K562 (cell line): ENCODE data around the gene MAST3. TPM values are rescaled to one million over a fixed set of nuclear protein-coding genes. Genes with fewer than 3 reads are reported as not detected.

Experiments
- ATAC-seq: fragments of 200-7000 bp; cut with Tn5 transposase; 3 replicates; pipeline ENCODE4 v1.9.1; 2020; ENCODE audit warnings: moderate library complexity
- BruUV-seq: library from RNA; stranded (reverse); fragments of 400-500 nt; replicated peaks from 2 replicates; lab custom pipeline; 2021; lab: Mats Ljungman, UMichigan
- CTCF ChIA-PET: fragments of 300-600 bp; formaldehyde crosslinking; extraction: SDS; loops from one replicate; lab custom pipeline; 2021; ENCODE audit warnings: low intra/inter-chr PET ratio; lab: Yijun Ruan, JAX
- POLR2A ChIA-PET: fragments of 300-600, 350-650 bp; sonication (Branson Sonifier 250); formaldehyde crosslinking; extraction: SDS; loops from one replicate; lab custom pipeline; 2021; ENCODE audit warnings: antibody characterized with exemption, inconsistent platforms; lab: Yijun Ruan, JAX
- DNase-seq, 4 experiments: peaks; one replicate each; pipeline versions ENCODE4 v3.0.0 to v3.0.0-alpha.2; 2011 to 2018; ENCODE audit warnings: low spot score in 3 of 4, mixed read lengths in 3 of 4; ENCODE audit errors: extremely low read depth in 1 of 4
- FAIRE-seq: peaks from 2 replicates; lab custom pipeline; 2011; peaks lifted over from hg19 to GRCh38; lab: Jason Lieb, UNC
- H2AFZ ChIP-seq: 2 replicates; pipeline ENCODE4 v1.6.0; 2011; ENCODE audit warnings: low read depth, low read length, control low read depth, inconsistent platforms
- H3K27ac ChIP-seq: fragments of 200-600 bp; 3 replicates; pipeline ENCODE4 v1.8.0; 2011; ENCODE audit warnings: low read depth, mild to moderate bottlenecking, control low read depth, inconsistent platforms, low read length, moderate library complexity, mixed read lengths; ENCODE audit errors: extremely low read depth
- H3K27me3 ChIP-seq, 2 experiments: fragments of 300-600 bp in 1 of 2; 2 replicates in 1 of 2; 3 replicates in 1 of 2; pipeline versions ENCODE4 v1.6.0 to v1.8.0; 2011; ENCODE audit warnings: inconsistent platforms in 2 of 2, low read length in 2 of 2, mild to moderate bottlenecking in 1 of 2, mixed read lengths in 1 of 2, moderate library complexity in 1 of 2; ENCODE audit not compliant: control insufficient read depth in 2 of 2, insufficient read depth in 2 of 2
- H3K36me3 ChIP-seq: fragments of 300-600 bp; 3 replicates; pipeline ENCODE4 v1.8.0; 2011; ENCODE audit warnings: mild to moderate bottlenecking, low read length, inconsistent platforms; ENCODE audit not compliant: control insufficient read depth, insufficient read depth
- H3K4me1 ChIP-seq, 2 experiments: fragments of 200-600 bp in 1 of 2; replicated peaks in 1 of 2; 2 replicates in 1 of 2; 3 replicates in 1 of 2; pipeline versions ENCODE4 v1.5.1 to v1.8.0; 2011; ENCODE audit warnings: inconsistent platforms in 2 of 2, low read length in 2 of 2, mild to moderate bottlenecking in 1 of 2, mixed read lengths in 1 of 2, moderate library complexity in 1 of 2; ENCODE audit not compliant: control insufficient read depth in 2 of 2, insufficient read depth in 2 of 2
- H3K4me2 ChIP-seq: 2 replicates; pipeline ENCODE4 v1.6.1; 2011; ENCODE audit warnings: low read length, control low read depth, inconsistent platforms, mixed read lengths; ENCODE audit not compliant: insufficient read depth
- H3K4me3 ChIP-seq: fragments of 200-600 bp; sonication (generic), shearing (Covaris generic); 2 replicates; pipeline ENCODE4 v1.5.1; 2016; ENCODE audit warnings: control low read depth, inconsistent platforms
- H3K79me2 ChIP-seq: fragments of 200-600 bp; 3 replicates; pipeline ENCODE4 v1.8.0; 2011; ENCODE audit warnings: low read length, inconsistent platforms; ENCODE audit not compliant: control insufficient read depth, insufficient read depth
- H3K9ac ChIP-seq, 2 experiments: 2 replicates each; pipeline versions ENCODE4 v1.6.0 to v1.6.1; 2011; ENCODE audit warnings: low read depth in 2 of 2, low read length in 2 of 2, control low read depth in 1 of 2, inconsistent platforms in 1 of 2, mild to moderate bottlenecking in 1 of 2, mixed read lengths in 1 of 2; ENCODE audit not compliant: insufficient read depth in 1 of 2
- H3K9me1 ChIP-seq: one replicate; pipeline ENCODE4 v1.6.0; 2011; ENCODE audit warnings: inconsistent platforms, mild to moderate bottlenecking, low read length, moderate library complexity; ENCODE audit not compliant: control insufficient read depth, insufficient read depth
- H3K9me3 ChIP-seq: replicated peaks from 2 replicates; pipeline ENCODE4 v1.5.1; 2011; ENCODE audit warnings: low read depth, low read length, inconsistent platforms; ENCODE audit not compliant: control insufficient read depth, insufficient read depth
- H4K20me1 ChIP-seq: replicated peaks from 2 replicates; pipeline ENCODE4 v1.6.1; 2011; ENCODE audit warnings: low read length, inconsistent platforms, mixed read lengths; ENCODE audit not compliant: control insufficient read depth, insufficient read depth
- ARID3B ChIP-seq: fragments of 250-450 bp; sonication (Bioruptor Pico); IDR thresholded peaks from 2 replicates; pipeline ENCODE4 v1.4.0; 2020; ENCODE audit warnings: borderline replicate concordance
- CEBPB ChIP-seq: fragments of 450-650 bp; IDR thresholded peaks from 2 replicates; pipeline ENCODE4 v1.6.1; 2016; ENCODE audit warnings: missing genetic modification characterization, missing compliant biosample characterization
- FOXP4 ChIP-seq: sonication (generic); formaldehyde crosslinking; IDR thresholded peaks from 2 replicates; pipeline ENCODE4 v1.8.0; 2022; ENCODE audit warnings: mild to moderate bottlenecking, missing genetic modification reagents, borderline replicate concordance
- HMGN3 ChIP-seq: IDR thresholded peaks from 2 replicates; pipeline ENCODE4 v1.6.1; 2011; ENCODE audit warnings: borderline replicate concordance, low read depth, mild to moderate bottlenecking, mixed read lengths, low read length; ENCODE audit not compliant: insufficient read length; ENCODE audit errors: extremely low read depth
- MEIS2 ChIP-seq: fragments of 450-650 bp; IDR thresholded peaks from 2 replicates; pipeline ENCODE4 v1.6.1; 2014; ENCODE audit warnings: mild to moderate bottlenecking; ENCODE audit not compliant: partially characterized antibody
- PCBP2 ChIP-seq: fragments of 200-400 bp; formaldehyde crosslinking; IDR thresholded peaks from 2 replicates; pipeline ENCODE4 v1.6.1; 2018; ENCODE audit warnings: low read length, low read depth, mild to moderate bottlenecking, moderate library complexity; ENCODE audit not compliant: poor library complexity, severe bottlenecking
- PTBP1 ChIP-seq: fragments of 200-400 bp; formaldehyde crosslinking; IDR thresholded peaks from 2 replicates; pipeline ENCODE4 v1.6.1; 2017; ENCODE audit warnings: low read depth, low read length
- RAD51 ChIP-seq: fragments of 450-650 bp; IDR thresholded peaks from 2 replicates; pipeline ENCODE4 v1.7.1; 2016; ENCODE audit warnings: low read depth, mild to moderate bottlenecking, borderline replicate concordance
- TBL1XR1 ChIP-seq, 2 experiments: IDR thresholded peaks; 2 replicates each; pipeline ENCODE4 v1.6.1; 2012; ENCODE audit warnings: improper control_type of control experiment in 2 of 2, low read length in 2 of 2, mild to moderate bottlenecking in 1 of 2
- ZBTB34 ChIP-seq: fragments of 250-450 bp; sonication (Bioruptor Pico); IDR thresholded peaks from 2 replicates; pipeline ENCODE4 v1.8.0; 2021; ENCODE audit warnings: mild to moderate bottlenecking, moderate library complexity
- ZNF395 ChIP-seq: fragments of 200-800 bp; sonication (Bioruptor generic); IDR thresholded peaks from 2 replicates; pipeline ENCODE4 v1.6.1; 2017; ENCODE audit warnings: missing genetic modification characterization, missing compliant biosample characterization
- ZNF695 ChIP-seq: fragments of 450-650 bp; formaldehyde crosslinking; IDR thresholded peaks from 2 replicates; pipeline ENCODE4 v1.4.0; 2020; ENCODE audit warnings: mild to moderate bottlenecking, moderate library complexity
- whole genome bisulfite sequencing: fragments of 100-300 bp; shearing (Covaris generic); methylation state at CpG from one replicate; pipeline ENCODE4 v1.1.6; 2016; ENCODE audit warnings: low coverage, mixed read lengths; ENCODE audit not compliant: insufficient coverage; ENCODE audit errors: missing lambda C conversion rate; 5-methylcytosine and 5-hydroxymethylcytosine counted together
- in situ Hi-C: fragments of 300-500 bp; cut with MboI; formaldehyde crosslinking; loops from 4 replicates; pipeline ENCODE4 v1.15.0; 2018; ENCODE audit warnings: inconsistent platforms, mixed read lengths
- intact Hi-C: fragments of 100-400 bp; cut with micrococcal nuclease; formaldehyde crosslinking; loops from 2 replicates; pipeline ENCODE4 v1.14.2; 2022
- polyA plus RNA-seq, 8 experiments: library from polyadenylated mRNA; depleted of rRNA in 4 of 8; stranded (reverse) in 5 of 8; unstranded in 3 of 8; fragments of >200 nt; fragmentation: Nextera tagmentation in 2 of 8; fragmentation: Illumina TruSeq in 1 of 8; extraction: Ambion mirVana in 2 of 8; extraction: Trizol in 1 of 8; gene quantifications; 2 replicates each; pipeline versions ENCODE4 v1.2.1 to v1.2.3, GENCODE V29; 2011 to 2014; ENCODE audit warnings: inconsistent platforms in 1 of 8, missing spikeins in 1 of 8
- total RNA-seq, 7 experiments: library from RNA; depleted of rRNA in 6 of 7; stranded (reverse); fragments of >200 nt in 6 of 7; fragmentation: Illumina TruSeq in 2 of 7; extraction: Trizol in 2 of 7; gene quantifications; 2 replicates each; pipeline versions ENCODE4 v1.2.1 to v1.2.3, GENCODE V29; 2011 to 2021; ENCODE audit warnings: low replicate concordance in 1 of 7

Gene MAST3
- total and polyA plus RNA-seq, 9 of the 15 experiments (the other 6 are each of a cell fraction or from before 2014, with no cell fraction given) = 0.94 to 9.9 (median 2.4) TPM

- ChIA-PET POLR2A (interaction anchor here (0.6 to 0.8 kb wide), 3 partner anchors 10 to 102 kb away, joined by 3 to 5 read pairs (median 3); no protein-coding TSS in a partner anchor), CTCF (interaction anchor here (0.7 kb wide), 1 partner anchor 70 kb away, joined by 3 read pairs; no protein-coding TSS in a partner anchor)
- no peaks in the 10 kb centered on the region for H3K79me2 ChIP-seq
- no peaks in the 10 kb centered on the region for H3K27me3 ChIP-seq
- in situ Hi-C loops (no loop called here), intact Hi-C loops (no loop called here)
- H2AFZ ChIP-seq = no peak overlapping the region
- H3K36me3 ChIP-seq = peaks cover 36% of the 10 kb centered on the region; the same call in 2 of the 3 replicates
- WGBS = 64% methylated on average over 16 of the region's 18 CpGs
- FAIRE-seq = no peak
- no peaks in the 10 kb centered on the region for H3K9me1 ChIP-seq
- no peak overlapping the region for H3K4me3 ChIP-seq
- H3K4me2 ChIP-seq = no peak overlapping the region
- DNase-seq = no peak
- no peak overlapping the region; a peak in 1 of 4 replicates for H3K9ac ChIP-seq
- no peak for ATAC-seq
- no peak overlapping the region for H3K27ac ChIP-seq
- BruUV-seq = no TSS peak
- no peaks in the 10 kb centered on the region for H3K9me3 ChIP-seq
- peaks cover 0 to 4% of the 10 kb centered on the region in 2 experiments; a peak in 2 of 5 replicates for H3K4me1 ChIP-seq
- no peaks in the 10 kb centered on the region for H4K20me1 ChIP-seq
- TF ChIP-seq ZNF695 (CRISPR knock-in tag) = no peak
- no peak for TF ChIP-seq PTBP1
- TF ChIP-seq FOXP4 (CRISPR knock-in tag) = no peak
- no peak for TF ChIP-seq TBL1XR1 (IDR thresholded peaks at IDR 0.05; ENCODE audit: low read length in 2 of 2)
- no peak for TF ChIP-seq PCBP2
- no peak for TF ChIP-seq ZNF395 (CRISPR knock-in tag)
- no peak for TF ChIP-seq HMGN3
- TF ChIP-seq ARID3B (CRISPR knock-in tag) = no peak
- TF ChIP-seq MEIS2 = peak; percentile 39
- peak; percentile 58 for TF ChIP-seq RAD51
- peak; percentile 97 for TF ChIP-seq CEBPB
- TF ChIP-seq ZBTB34 = no peak
Measured at GRCh38 chr19:18135712-18136584, 38.4 kb downstream of the MAST3 start.
